Colonic mucosa (tissue), 4 donors: ENCODE results near the gene CCDC28B. TPM values are rescaled to one million over a fixed set of nuclear protein-coding genes. Genes with fewer than 3 reads are reported as not detected.

Experiments used
- DNase-seq: peaks from one replicate; pipeline ENCODE4 v3.0.0-alpha.2; 2020
- H3K27ac ChIP-seq: fragments of 200-600 bp; one replicate; pipeline ENCODE4 v1.8.0; 2021
- H3K27me3 ChIP-seq: fragments of 200-600 bp; one replicate; pipeline ENCODE4 v1.8.0; 2021
- H3K36me3 ChIP-seq: fragments of 200-600 bp; one replicate; pipeline ENCODE4 v1.8.0; 2021
- H3K4me1 ChIP-seq: fragments of 200-600 bp; one replicate; pipeline ENCODE4 v1.8.0; 2021; ENCODE audit warnings: mild to moderate bottlenecking
- H3K4me3 ChIP-seq: fragments of 200-600 bp; one replicate; pipeline ENCODE4 v1.8.0; 2021
- H3K9ac ChIP-seq, 2 donors: one replicate each; pipeline ENCODE4 v1.7.0; 2013; ENCODE audit warnings: control low read depth in 2 of 2, low read depth in 2 of 2, low read length in 2 of 2
- H3K9me3 ChIP-seq: fragments of 200-600 bp; one replicate; pipeline ENCODE4 v1.8.0; 2021
- CTCF ChIP-seq: fragments of 200-600 bp; IDR thresholded peaks from one replicate; pipeline ENCODE4 v1.8.0; 2022; ENCODE audit warnings: antibody characterized with exemption, mild to moderate bottlenecking
- intact Hi-C: fragments of 100-400 bp; cut with DNase I; formaldehyde crosslinking; loops from one replicate; pipeline ENCODE4 v1.14.1; 2022
- total RNA-seq, 2 donors: library from RNA; stranded (reverse); fragmentation: NEBNext Ultra II Directional in 1 of 2; extraction: Animal tissue kit (Norgen Biotek cat#: 25700) in 1 of 2; gene quantifications; one replicate each; pipeline ENCODE4 v1.2.1, GENCODE V29; 2021
- donor health status: healthy.
- donor health status: DM: no; HTN: no; CAD: no.
- donor health status: DM: no; HTN: no; CAD: no.

CCDC28B gene
- total RNA-seq, 2 donors from 2014 or later, result 2.8 to 5.1 TPM

DNA sequence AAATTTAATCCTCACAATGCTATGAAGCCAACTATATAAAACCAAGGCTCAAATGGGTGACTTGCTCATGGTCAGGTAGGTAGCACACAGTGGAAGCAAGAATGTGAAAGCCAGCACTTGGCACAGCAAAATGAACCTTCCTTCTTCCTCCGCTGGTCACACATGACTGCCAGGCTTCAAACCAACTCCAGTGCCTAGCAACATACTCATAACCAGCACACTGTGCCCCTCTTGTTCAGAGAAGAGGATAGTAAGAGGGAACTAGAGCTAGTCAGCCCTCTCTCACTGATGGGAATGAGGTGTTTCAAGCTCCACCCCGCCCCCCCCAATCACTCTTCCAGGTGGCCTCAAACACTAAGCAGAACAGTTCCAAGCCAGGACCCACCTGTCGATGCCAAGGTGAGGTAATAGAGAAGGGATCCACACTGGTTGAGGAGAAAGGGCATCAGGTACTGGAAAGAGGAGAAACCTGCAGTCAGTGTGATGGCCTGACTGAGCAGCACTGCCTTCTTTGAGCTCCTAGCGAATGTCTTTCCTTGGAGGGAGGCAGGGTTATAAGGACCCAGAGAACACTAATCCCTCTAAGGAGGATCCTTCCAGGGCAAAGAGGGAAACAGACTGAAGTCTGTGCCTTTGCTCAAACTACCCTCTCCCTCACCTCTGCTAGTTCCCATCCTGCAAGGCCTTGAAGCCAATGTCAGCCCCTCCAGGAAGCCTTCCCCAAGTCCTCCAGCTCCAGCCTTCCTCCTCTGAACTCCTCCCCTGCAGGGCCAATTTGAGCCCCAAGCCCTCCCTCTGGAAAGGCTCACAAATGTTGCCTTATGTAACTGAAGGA lies 20.6 kb downstream of the CCDC28B start:
- intact Hi-C loops, result no loop called here
- Histone ChIP-seq H3K36me3 (no peaks in the 10 kb centered on the region), H3K9ac (peak overlapping the region; percentile 53 to 98), H3K4me3 (peak overlapping the region; percentile 65), H3K4me1 (peaks cover 12% of the 10 kb centered on the region), H3K9me3 (no peaks in the 10 kb centered on the region), H3K27ac (no peak overlapping the region), H3K27me3 (no peaks in the 10 kb centered on the region)
- no peak for DNase-seq
- TF ChIP-seq CTCF, result no peak

DNA sequence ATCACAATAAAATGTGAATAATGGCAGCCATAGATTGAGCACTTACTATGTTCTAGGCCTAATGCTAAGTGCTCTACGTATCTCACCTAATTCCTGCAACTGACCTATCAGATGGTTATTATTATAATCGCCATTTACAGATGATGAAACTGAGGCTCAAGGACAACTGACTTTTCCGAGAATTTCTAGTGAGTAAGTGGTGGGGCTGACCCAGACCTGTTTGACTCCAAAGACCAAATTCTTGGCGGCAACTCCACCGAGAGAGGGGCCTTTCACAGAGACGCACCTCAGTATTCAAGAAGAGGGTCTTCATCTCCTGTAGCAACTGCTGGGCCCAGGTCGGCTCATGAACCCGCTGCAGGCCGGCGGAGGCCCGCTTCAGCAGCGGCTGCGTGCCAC lies 21.2 kb downstream of the CCDC28B start:
- no peaks in the 10 kb centered on the region for H3K36me3 ChIP-seq
- H3K27me3 ChIP-seq, result no peaks in the 10 kb centered on the region

DNA sequence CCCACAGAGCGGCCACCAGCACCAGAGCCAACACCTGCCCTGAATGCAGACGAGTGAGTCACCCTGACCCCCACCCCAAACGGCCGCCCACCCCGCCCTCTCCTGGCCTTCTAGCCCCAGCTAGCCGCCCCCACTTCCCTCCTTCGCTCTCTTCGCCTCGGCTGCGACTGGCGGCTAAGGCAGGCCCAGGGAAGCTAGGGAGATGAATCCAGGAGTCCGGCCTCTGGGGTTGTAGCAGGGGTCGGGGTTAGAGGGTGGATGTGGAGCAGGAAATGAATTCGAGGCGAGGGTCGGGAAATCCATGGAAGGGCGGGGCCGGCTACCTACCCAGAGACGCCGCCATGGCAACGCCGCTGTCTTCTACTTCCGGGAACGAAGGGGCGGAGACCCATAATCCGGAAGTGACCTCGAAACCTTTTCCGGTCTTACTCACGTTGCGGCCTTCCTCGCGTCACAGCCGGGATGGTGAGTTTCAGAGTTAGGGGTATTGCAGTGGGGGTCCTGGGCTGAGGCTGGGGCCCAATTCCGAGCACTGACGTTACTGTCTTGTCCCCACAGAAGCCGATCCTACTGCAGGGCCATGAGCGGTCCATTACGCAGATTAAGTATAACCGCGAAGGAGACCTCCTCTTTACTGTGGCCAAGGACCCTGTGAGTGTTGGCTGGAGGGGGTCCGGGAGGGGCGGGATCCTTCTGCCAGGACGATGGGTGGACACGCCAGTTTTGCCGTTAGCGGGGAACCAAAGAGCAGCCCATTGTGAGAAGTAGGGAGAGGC lies 21.8 kb downstream of the CCDC28B start, which contains the start of the genes EIF3I and TMEM234:
EIF3I (plus strand) TSS at position 428 of the 776 bp plus-strand sequence; CDS start at position 463, 35 bp downstream.
TMEM234 (minus strand) TSS at position 374 of the 776 bp plus-strand sequence; CDS start at position 343, 31 bp downstream.
- intact Hi-C loops, result no loop called here
- H3K9ac ChIP-seq, result peak within 1 kb of the TSS; percentile 83 to 98
- no peaks in the 10 kb centered on the region for H3K27me3 ChIP-seq
- peaks cover under 1% of the 10 kb centered on the region for H3K36me3 ChIP-seq
- H3K4me1 ChIP-seq, result peaks cover 12% of the 10 kb centered on the region
- no peak for TF ChIP-seq CTCF
- DNase-seq, result peak; percentile 95
- H3K27ac ChIP-seq, result peak within 1 kb of the TSS; percentile 68
- peak within 1 kb of the TSS; percentile 65 for H3K4me3 ChIP-seq
- H3K9me3 ChIP-seq, result no peaks in the 10 kb centered on the region

More for the DNA sequence above, 21.2 kb downstream of the CCDC28B start:
- no peak for TF ChIP-seq CTCF
- H3K9ac ChIP-seq, result peak overlapping the region; percentile 68 to 98
- H3K4me1 ChIP-seq, result peaks cover 12% of the 10 kb centered on the region
- no peak for DNase-seq
- intact Hi-C loops, result no loop called here
- peak overlapping the region; percentile 65 for H3K4me3 ChIP-seq
- H3K27ac ChIP-seq, result peak overlapping the region; percentile 68
- H3K9me3 ChIP-seq, result no peaks in the 10 kb centered on the region

DNA sequence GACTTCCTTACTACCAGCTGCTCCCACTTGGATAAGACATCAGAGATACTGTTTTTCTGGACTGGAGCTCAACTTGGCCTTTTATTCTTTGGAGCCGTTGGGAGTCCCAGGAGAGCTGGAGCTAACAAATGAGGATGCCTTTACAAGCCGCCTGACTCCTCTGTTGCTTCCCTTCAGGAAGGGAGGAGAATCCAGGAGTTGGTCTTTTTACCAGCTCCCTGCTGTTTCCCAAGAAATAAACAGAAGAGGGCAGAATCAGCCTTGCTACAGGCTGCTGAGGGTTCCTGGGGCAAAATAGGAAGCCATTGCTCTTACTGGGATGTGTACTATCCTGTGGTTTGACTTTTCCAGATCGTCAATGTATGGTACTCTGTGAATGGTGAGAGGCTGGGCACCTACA lies 23.3 kb downstream of the CCDC28B start:
- H3K4me1 ChIP-seq, result peaks cover 12% of the 10 kb centered on the region
- DNase-seq, result no peak
- peaks cover 13% of the 10 kb centered on the region for H3K36me3 ChIP-seq
- H3K27me3 ChIP-seq, result no peaks in the 10 kb centered on the region
- no peaks in the 10 kb centered on the region for H3K9me3 ChIP-seq
- no peak overlapping the region for H3K9ac ChIP-seq
- intact Hi-C loops, result no loop called here
- no peak overlapping the region for H3K4me3 ChIP-seq
- no peak for TF ChIP-seq CTCF
- H3K27ac ChIP-seq, result no peak overlapping the region

- TF ChIP-seq CTCF, result no peak
- Histone ChIP-seq H3K9me3 (no peaks in the 10 kb centered on the region), H3K36me3 (peaks cover 13% of the 10 kb centered on the region), H3K9ac (no peak overlapping the region), H3K4me1 (peaks cover 12% of the 10 kb centered on the region), H3K27me3 (no peaks in the 10 kb centered on the region), H3K27ac (no peak overlapping the region), H3K4me3 (no peak overlapping the region)
- no peak for DNase-seq
- intact Hi-C loops, result no loop called here
Measured at GRCh38 chr1:32224285-32224684, 23.9 kb downstream of the CCDC28B start.
